Measurements from ENCODE around the gene ATRIP.

DNA sequence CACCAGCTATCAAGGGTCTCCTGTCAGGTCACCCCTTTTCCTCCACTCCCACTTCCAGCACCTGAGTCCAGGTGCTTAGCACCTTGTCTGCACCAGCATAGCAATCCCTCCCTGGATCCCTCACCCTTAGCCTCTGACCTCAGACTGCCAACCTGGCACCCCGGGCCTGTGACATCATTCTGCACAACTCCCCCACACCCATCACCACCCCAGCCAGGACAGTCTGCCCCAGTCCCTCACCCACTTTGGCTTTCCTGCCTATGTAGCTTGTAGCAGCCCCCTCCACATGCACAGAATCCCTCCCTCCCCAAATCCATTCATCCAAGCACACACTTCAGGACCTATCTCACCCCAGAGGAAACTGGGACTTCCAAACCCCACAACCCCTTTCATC lies 15.8 kb upstream of the ATRIP start:
- TF ChIP-seq POLR2AphosphoS5 (IDR thresholded peaks at IDR 0.05; ENCODE audit: borderline replicate concordance, low read depth, low read length) (no peak), EZH2 (IDR thresholded peaks at IDR 0.05) (no peak), FOXP2 (optimal IDR thresholded peaks at IDR 0.05; ENCODE audit: control extremely low read depth, extremely low read length, insufficient read depth) (no peak)
